GM19351 (cell line): ENCODE measurements around the gene UMODL1.

ENCODE experiments used
- ATAC-seq: cut with Tn5 transposase; IDR thresholded peaks from one replicate; pipeline ENCODE4 v1.9.1; 2021; ENCODE audit warnings: mild to moderate bottlenecking, moderate library complexity; ENCODE audit not compliant: unreplicated experiment

Gene UMODL1

DNA sequence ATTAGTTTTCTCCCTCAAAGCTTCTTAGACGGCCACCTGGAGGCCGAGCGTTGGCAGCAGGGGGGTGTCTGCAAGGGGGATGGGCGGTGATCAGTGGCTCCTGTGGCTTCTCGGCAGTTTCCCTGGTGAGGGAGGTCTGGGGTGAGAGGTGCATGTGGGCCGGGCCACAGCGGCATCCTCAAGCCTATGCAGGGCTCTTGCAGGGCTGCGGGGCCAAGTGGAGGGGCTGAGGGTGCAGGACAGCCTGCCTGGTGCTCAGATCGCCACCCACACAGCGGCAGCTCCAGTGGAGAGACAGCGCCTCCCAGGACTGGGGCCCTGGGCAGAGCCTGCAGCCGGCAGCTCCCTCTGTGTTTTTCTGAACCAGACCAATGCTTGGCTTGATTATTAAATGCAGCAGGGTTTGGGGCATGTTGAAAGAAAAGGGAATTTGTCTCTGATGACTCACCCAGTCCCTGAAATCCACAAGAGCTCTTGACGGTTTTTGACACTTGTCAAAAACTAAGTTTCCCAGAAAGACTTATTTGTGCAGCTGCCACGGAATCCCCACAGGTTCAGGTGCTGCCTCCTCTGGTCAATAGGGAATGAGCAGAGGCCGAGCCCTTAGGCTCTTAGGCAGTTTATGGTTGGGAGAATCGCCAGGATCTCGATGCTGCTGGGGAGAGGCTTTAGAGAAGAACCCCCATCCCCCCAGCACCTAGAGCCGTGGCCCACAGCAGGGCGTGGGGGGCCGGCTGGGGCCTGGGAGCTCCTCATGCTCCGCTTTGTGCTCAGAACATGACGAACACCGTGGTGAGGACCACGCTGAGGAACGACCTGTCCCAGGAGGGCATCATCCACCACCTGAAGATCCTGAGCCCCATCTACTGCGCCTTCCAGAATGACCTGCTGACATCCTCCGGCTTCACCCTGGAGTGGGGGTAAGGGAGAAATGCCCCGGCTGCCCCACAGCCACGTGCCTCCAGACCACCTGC is 54.7 kb downstream of the UMODL1 start:
- ATAC-seq, result no peak

DNA sequence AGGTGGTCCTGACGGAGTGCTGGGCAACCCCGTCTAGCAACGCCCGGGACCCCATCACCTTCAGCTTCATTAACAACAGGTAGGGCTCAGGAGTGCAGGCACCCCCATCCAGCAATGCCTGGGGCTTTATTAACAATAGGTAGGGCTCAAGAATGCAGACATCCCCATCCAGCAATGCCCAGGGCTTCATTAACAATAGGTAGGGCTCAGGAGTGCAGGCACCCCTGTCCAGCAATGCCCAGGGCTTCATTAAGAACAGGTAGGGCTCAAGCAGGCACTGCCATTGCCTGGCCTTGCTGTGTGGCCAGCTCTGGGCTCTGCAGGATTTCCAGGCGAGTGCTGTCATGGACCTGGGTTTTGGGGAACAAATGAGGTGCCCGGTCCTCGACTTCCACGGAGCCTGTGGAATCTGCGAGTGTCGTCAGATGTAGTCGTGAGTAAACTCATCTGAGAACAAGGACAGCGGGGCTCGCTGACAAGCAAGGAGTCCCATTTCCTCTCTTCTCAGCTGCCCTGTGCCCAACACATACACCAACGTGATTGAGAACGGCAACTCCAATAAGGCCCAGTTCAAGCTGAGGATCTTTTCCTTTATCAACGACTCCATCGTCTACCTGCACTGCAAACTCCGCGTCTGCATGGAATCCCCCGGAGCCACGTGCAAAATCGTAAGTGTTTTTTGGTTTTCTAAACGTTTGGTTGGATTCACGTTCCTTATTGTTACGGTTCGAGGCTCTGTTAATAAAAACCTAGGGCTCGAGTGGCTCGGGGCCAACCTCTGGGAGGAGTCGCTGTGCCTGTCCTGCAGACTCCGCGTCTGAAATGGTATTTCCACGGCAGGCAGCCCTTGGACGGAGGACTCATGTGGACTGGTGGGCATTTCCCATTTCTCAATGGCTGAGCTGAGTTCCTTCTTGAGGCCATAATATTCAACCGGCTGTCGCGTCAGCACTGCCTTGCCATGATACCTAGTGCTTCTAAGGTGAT is 56.3 kb downstream of the UMODL1 start:
- no peak for ATAC-seq

DNA sequence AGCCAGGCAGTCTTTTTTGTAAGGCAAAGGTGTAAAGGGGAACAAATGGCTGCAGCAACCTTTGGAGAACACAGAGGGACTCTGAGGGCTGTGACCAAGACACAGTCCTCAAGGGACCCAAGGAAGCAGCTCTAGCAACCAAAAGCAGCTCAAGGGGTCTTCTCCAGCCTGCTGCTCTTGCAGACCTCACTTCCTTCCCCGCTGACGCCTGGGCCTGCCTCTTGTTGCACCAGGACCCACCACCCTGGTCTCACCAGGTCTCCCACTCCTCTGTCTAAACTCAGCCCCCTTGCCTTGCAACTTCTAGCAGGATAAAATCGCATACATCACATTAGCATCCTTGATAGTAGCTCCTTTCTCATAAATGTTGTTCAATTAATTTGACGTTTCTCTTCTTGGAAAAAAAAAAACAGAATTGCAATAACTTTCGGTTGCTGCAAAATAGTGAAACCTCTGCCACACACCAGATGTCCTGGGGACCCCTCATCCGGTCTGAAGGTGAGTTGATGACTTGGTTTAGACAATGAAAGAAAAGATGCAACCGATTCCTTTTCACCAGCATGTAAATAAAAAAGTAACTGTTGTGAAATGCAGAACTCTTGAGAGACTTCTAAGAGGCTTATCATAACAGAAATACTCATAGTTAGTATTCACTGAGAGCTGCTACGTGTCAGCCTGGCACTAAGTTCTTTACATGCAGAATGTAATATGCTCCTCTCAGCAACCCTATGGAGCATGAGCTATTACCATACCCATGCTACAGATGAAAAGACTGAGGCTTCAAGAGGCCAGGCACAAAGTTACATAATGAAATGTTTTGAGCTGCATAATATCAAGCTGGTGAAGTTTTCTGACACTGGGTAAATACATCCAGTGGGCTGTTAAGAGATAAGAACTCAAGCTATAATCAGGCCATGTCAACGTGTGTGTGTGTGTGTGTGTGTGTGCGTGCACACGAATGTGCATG is 58.5 kb downstream of the UMODL1 start:
- no peak for ATAC-seq

GRCh38 chr21:42130441-42130840 is 59.3 kb downstream of the UMODL1 start:
- ATAC-seq, result no peak

- ATAC-seq, result no peak
Measured at GRCh38 chr21:42132183-42132582, 61.1 kb downstream of the UMODL1 start.

GRCh38 chr21:42133131-42133530 is 62.0 kb downstream of the UMODL1 start:
- no peak for ATAC-seq

GRCh38 chr21:42135386-42136052 is 64.4 kb downstream of the UMODL1 start:
- ATAC-seq, result no peak

DNA sequence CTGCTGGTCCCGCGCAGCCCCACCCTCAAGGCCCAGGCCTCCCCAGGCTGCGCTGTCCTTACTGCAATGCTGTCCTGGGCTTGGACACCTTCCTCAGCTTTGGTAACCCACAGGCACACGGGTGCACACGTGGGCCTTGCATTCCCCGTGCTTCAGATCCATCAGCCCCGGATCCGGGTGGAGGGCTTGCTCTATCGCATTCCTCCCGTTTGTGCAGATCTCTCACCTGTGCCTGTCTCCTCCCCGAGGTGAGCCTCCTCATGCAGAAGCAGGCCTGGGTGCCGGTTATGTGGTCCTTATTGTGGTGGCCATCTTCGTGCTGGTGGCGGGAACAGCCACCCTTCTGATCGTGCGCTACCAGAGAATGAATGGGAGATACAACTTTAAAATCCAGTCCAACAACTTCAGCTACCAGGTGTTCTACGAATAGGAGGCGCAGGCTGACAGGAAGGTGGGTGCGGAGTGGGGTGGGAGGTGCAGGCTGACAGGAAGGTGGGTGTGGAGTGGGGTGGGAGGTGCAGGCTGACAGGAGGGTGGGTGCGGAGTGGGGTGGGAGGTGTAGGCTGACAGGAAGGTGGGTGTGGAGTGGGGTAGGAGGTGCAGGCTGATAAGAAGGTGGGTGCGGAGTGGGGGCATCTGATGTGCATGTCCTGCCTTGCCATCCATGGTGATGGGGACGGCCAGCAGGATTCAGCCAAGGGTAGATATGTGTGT is 66.2 kb downstream of the UMODL1 start:
- no peak for ATAC-seq

DNA sequence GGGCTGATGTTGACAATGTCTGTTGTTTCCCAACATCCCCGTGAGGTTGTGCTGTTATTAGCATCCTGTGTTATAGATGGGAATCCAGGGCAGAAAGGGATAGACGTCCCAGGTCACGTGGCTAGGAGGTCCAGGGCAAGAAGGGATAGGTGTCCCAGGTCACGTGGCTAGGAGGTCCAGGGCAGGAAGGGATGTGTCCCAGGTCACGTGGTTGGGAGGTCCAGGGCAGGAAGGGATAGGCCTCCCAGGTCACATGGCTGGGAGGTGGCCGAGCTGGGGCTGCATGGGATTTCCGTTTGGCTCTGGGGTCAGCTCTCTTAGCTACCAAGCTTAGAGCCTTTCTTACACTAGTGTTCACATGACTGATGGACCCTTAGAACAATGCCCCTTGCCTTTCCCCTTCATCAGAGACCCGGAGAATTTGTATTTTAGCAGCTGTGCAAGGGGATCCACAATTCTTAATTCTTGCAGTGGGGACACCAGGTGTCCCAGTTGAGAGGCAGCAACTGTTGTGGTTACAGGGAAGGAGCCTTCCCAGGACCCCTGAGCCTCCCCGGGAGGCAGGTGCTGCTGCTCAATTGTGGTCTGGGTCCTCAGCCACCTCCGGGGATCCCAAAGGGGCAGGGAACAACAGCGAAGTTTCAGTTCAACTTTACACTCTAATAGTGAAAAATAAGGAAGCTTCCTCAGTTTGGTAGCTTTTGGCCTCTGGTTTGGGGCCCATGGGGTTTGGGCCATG is 69.2 kb downstream of the UMODL1 start:
- no peak for ATAC-seq

DNA sequence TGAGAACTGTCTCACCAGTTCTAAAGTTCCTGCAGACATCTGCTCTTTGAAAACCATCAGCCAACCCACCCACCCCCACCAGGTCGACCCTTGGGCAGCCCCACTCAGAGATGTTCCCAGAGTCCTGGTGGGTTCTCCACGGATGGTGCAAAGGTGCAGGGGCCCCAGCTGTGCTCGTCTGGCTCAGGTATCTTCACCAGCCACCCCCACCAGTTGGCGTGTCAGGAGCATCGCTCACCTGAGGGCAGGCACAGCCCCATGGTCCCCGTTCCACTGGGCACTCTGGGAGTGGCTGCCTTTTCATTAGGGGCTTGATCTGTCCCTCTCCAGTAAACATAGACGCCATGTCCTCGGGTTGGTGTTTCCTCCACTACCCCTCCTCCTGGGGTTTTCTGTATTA is 70.5 kb downstream of the UMODL1 start:
- ATAC-seq, result no peak

- no peak for ATAC-seq
Measured at GRCh38 chr21:42142141-42142540, 71.0 kb downstream of the UMODL1 start.

- no peak for ATAC-seq
Measured at GRCh38 chr21:42142627-42143026, 71.5 kb downstream of the UMODL1 start.

DNA sequence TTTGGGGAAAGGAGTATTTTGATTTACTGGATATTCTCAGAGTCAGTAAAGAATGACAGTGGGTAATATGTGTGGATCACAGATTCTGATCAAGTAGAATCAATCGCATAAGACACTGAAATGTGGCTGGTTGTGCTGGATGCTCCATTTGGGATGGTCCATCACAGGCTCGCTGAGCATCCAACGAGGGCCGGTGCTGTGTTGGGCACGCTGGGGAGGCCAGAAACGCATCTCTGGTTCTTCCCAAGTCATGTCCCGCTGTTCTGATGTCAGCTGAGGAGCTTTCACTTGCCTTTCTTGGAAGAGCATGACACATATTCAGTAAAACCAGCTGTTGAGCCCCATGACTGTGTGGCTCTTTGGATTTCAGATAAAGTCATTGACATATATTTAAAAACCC is 72.0 kb downstream of the UMODL1 start:
- no peak for ATAC-seq

DNA sequence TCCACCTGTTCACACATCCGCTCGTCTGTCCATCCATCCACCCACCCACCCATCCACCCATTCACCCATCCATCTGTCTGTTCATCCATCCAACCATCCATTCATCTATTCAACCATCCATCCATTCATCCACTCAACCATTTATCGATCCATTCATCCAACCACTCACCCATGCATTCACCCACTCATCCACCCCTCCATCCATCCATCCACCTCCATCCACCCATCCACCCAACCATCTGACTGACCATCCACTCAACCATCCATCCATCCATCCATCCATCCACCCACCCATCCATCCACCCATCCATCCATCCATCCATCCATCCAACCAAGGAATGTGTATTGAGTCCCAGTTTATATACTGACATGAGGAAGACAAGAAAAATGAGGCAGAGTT is 73.1 kb downstream of the UMODL1 start:
- ATAC-seq, result no peak

- no peak for ATAC-seq
Measured at GRCh38 chr21:42144679-42145568, 73.8 kb downstream of the UMODL1 start.

- no peak for ATAC-seq
Measured at GRCh38 chr21:42145569-42146272, 74.6 kb downstream of the UMODL1 start.

DNA sequence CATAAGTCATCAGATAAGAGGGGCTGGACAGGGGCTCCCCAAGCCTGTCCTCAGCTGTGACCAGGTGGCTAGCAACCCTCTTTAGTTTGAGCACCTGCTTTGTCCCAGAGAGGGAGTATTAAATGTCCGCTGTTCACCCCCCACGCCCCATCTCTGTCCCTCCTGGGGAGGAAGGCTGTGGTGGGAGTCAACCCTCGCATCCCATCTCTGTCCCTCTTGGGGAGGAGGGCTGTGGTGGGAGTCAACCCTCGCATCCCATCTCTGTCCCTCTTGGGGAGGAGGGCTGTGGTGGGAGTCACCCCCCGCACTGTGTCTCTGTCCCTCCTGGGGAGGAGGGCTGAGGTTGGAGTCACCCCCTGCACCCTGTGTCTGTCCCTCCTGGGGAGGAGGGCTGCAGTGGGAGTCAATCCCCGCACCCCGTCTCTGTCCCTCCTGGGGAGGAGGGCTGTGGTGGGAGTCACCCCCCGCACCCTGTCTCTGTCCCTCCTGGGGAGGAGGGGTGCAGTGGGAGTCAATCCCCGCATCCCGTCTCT is 75.2 kb downstream of the UMODL1 start:
- ATAC-seq, result no peak
